Cardiac fibroblast (primary cell): ENCODE results near the gene PARD6G.
"Not testable (repeated sequence)": the region's sequence is repeated elsewhere in the genome, so short reads cannot be mapped to it uniquely, and the experiment has no call there.

Source experiments
- DNase-seq, 2 donors: peaks; one replicate each; pipeline versions ENCODE4 v3.0.0 to v3.0.0-alpha.2; 2010; ENCODE audit warnings: low read depth in 2 of 2
- H3K4me3 ChIP-seq, 2 donors: replicated peaks in 1 of 2; 1 replicate in 1 of 2; 2 replicates in 1 of 2; pipeline ENCODE4 v1.5.1; 2011; ENCODE audit warnings: low read depth in 2 of 2, low read length in 2 of 2, mild to moderate bottlenecking in 2 of 2, moderate library complexity in 1 of 2
- TF ChIP-seq, protein P1 (sequence below): IDR thresholded peaks from one replicate; pipeline ENCODE4 v1.5.1; 2011; ENCODE audit warnings: low read depth, mild to moderate bottlenecking, low read length, inconsistent platforms

Gene PARD6G

DNA sequence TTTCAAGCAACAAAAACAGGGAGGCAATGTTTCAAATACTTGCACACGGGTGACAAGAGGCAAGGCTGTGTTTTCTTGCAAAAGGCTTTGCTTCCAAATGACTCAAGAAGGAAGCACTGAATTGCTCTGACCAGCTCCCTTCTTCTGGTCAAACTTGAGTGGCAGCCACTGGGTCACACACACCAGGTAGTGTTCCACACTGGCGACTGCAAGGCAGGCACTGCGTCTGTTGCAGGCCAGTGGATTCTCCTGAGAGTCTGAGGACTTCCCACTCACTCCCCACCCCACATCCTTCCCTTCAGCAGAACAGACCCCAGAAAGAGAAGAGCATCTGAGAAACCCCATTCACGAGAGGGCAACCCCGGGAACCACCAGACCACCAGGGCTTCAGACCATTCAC, 19.8 kb downstream of the PARD6G start:
- no peak for DNase-seq
- TF ChIP-seq, protein P1, sequence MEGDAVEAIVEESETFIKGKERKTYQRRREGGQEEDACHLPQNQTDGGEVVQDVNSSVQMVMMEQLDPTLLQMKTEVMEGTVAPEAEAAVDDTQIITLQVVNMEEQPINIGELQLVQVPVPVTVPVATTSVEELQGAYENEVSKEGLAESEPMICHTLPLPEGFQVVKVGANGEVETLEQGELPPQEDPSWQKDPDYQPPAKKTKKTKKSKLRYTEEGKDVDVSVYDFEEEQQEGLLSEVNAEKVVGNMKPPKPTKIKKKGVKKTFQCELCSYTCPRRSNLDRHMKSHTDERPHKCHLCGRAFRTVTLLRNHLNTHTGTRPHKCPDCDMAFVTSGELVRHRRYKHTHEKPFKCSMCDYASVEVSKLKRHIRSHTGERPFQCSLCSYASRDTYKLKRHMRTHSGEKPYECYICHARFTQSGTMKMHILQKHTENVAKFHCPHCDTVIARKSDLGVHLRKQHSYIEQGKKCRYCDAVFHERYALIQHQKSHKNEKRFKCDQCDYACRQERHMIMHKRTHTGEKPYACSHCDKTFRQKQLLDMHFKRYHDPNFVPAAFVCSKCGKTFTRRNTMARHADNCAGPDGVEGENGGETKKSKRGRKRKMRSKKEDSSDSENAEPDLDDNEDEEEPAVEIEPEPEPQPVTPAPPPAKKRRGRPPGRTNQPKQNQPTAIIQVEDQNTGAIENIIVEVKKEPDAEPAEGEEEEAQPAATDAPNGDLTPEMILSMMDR = no peak
- H3K4me3 ChIP-seq = no peak overlapping the region

DNA sequence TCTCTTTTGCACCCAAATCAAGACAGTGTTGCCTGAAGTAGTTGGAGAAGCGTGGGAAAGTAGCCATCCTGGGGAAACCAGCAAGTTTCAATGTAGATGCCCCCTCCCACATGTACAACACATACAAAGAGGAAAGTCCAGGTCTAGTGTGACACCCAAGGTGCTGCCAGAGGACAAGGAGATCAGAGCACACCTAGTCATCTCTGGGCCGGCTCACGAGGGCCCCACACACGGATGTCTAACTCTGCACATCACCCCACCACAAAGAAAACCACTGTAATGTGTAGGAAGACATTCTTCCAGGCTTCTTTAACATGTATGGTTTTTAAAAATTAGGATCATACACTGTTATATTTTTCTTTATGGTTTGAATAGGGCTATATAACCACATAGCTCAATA, 21.6 kb downstream of the PARD6G start:
- TF ChIP-seq, protein P1 = no peak
- DNase-seq = no peak

DNA sequence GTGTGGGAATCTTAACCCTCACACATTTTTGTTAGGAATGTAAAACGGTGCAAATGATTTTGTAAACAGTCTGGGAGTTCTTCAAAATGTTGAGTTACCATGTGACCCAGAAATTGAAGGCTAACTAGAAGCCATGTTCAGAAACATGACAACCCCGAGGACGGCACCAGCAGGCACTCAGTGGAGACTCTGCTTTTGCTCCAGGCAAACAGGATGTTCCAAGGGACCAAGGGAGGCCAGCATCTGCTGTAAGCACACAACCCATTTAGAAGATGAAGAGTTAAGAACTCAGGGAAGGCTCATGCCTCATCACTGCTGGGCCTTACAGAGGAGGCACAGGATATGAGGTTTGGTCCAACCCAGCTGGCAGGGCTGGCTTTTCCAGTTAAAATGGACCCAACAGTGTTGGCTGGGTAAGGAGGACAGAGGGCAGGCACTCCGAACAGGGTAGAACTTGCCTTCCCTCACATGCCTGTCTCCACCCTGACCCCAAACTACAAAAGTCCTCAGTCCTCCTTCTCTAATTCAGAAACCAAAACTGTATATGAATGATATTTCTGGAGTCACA, 23.6 kb downstream of the PARD6G start:
- no peak overlapping the region for H3K4me3 ChIP-seq
- no peak for DNase-seq
- TF ChIP-seq, protein P1 = no peak

More for the DNA sequence above, 21.6 kb downstream of the PARD6G start:
- no peak overlapping the region for H3K4me3 ChIP-seq

DNA sequence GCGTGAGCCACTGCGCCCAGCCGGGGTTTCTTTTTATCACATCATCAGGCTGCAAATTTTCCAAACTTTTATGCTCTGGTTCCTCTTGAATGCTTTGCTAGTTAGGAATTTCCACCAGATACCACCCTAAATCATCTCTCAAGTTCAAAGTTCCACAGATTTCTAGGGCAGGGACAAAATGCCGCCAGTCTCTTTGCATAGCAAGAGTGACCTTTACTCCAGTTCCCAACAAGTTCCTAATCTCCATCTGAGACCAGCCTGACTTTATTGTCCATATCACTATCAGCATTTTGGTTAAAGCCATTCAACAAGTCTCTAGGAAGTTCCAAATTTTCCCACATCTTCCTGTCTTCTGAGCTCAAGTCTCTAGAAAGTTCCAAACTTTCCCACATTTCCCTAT, 27.8 kb downstream of the PARD6G start:
- not testable (repeated sequence) for DNase-seq, H3K4me3 ChIP-seq

DNA sequence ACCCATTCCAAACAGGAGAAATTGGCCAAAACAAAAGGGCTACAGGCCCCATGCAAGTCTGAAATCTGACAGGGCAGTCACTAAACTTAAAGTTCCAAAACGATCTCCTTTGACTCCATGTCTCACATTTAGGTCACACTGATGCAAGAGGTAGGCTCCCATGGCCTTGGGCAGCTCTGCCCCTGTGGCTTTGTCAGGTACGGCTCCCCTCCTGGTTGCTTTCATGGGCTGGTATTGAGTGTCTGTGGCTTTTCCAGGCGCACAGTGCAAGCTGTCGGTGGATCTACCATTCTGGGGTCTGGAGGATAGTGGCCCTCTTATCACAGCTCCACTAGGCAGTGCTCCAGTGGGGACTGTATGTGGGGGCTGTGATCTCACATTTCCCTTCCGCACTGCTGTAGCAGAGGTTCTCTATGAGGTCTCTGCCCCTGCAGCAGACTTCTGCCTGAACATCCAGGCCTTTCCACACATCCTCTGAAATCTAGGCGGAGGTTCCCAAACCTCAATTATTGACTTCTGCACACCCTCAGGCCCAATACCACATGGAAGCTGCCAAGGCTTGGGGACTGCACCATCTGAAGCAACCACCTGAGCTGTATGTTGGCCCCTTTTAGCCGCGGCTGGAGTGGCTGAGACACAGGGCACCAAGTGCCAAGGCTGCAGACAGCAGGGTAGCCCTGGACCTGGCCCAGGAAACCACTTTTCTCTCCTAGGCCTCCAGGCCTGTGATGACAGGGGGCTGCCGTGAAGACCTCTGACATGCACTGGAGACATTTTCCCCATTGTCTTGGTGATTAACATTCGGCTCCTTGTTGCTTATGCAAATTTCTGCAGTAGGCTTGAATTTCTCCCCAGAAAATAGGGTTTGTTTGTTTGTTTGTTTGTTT, 28.7 kb downstream of the PARD6G start:
- TF ChIP-seq, protein P1 = no peak
- no peak for DNase-seq
- no peak overlapping the region for H3K4me3 ChIP-seq

DNA sequence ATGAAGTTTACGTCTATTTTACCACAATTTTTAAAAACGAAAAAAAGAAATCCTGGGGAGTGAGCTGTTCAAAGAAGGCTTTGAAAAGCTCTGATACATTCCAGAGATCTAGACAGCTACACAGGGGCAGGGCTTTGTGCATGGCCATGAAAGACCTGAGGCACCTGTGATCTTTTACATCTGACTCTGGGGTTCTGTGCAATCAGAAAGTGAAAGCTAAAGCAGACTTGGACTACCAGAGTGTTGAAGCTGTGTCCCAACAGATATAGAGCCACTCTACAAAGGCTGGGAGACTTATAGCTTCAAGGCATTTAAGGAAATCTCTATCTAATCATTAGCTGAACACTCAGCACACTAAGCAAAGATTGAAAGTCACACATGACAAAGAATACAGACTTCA, 34.1 kb downstream of the PARD6G start:
- TF ChIP-seq, protein P1 = no peak
- no peak for DNase-seq
- H3K4me3 ChIP-seq = no peak overlapping the region

DNA sequence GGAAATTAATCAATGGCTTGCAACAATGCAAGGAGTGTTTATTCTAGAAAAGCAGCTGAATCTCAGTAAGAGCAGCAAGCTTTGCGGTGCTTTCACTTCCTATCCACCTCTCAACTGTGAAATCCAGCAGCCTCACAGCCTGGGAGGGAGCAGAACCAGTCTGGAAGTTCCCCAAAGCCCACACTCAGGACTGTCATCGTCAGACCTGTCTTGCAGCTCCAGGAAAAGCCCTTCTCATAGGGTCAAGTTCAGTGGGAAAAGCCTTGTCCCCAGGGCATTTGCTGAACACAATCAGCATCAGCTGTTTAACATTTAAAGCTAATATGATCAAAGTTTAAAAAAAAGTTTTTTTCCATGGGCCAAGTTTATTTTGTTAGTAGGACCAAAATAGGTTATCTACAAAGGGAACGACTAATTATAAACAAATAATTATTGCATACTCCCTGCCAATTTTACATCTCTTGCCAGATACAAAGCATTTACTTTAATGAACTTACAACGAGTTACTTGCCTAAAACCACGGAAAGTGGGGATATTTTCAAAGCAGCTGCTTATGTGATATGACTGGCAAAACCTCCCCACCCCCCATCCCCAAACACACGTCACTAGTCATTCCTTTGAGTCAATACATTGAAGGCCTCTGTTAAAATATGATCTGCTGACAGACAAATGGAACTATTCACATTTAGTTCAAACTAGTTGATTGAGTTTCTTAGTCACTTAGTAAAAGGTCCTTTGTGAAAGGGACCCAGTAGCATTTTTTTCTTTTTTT, 36.8 kb downstream of the PARD6G start:
- TF ChIP-seq, protein P1 = no peak
- no peak overlapping the region for H3K4me3 ChIP-seq
- DNase-seq = no peak
